ENCODE measurements around the gene TSPO. TPM values are rescaled to one million over a fixed set of nuclear protein-coding genes. Genes with fewer than 3 reads are reported as not detected.
A peak's percentile ranks its signal among the peaks of the same experiment; 100 is the strongest.

Gene TSPO
- total RNA-seq, 1 donor from 2014 or later, result 128 TPM

- DNase-seq, result no peak
- no peak for TF ChIP-seq CTCF (IDR thresholded peaks at IDR 0.05; ENCODE audit: borderline replicate concordance)
- H3K9me3 ChIP-seq (replicated peaks), result no peaks in the 10 kb centered on the region
- H3K4me3 ChIP-seq, result no peak overlapping the region
- H3K4me1 ChIP-seq, result no peaks in the 10 kb centered on the region
- no peaks in the 10 kb centered on the region for H3K27me3 ChIP-seq (ENCODE audit: low read depth)
- peaks cover 65% of the 10 kb centered on the region for H3K36me3 ChIP-seq
- no peak overlapping the region for H3K27ac ChIP-seq (replicated peaks)
- intact Hi-C loops (cut with micrococcal nuclease), result no loop called here
These were observed 22.8 kb downstream of the TSPO start for GRCh38 chr22:43173976-43174720.

GRCh38 chr22:43174941-43175531 is 23.7 kb downstream of the TSPO start:
- intact Hi-C loops (cut with micrococcal nuclease), result no loop called here
- H3K27ac ChIP-seq (replicated peaks), result no peak overlapping the region
- H3K4me3 ChIP-seq, result no peak overlapping the region
- no peaks in the 10 kb centered on the region for H3K9me3 ChIP-seq (replicated peaks)
- no peak for DNase-seq
- H3K27me3 ChIP-seq (ENCODE audit: low read depth), result no peaks in the 10 kb centered on the region
- H3K36me3 ChIP-seq, result peaks cover 69% of the 10 kb centered on the region
- no peaks in the 10 kb centered on the region for H3K4me1 ChIP-seq
- TF ChIP-seq CTCF (IDR thresholded peaks at IDR 0.05; ENCODE audit: borderline replicate concordance), result no peak

- peak; percentile 11 for DNase-seq
- Histone ChIP-seq H3K27me3 (ENCODE audit: low read depth) (no peaks in the 10 kb centered on the region), H3K4me3 (no peak overlapping the region), H3K27ac (replicated peaks) (no peak overlapping the region), H3K4me1 (no peaks in the 10 kb centered on the region), H3K9me3 (replicated peaks) (no peaks in the 10 kb centered on the region), H3K36me3 (peaks cover 59% of the 10 kb centered on the region)
- intact Hi-C loops (cut with micrococcal nuclease), result no loop called here
- TF ChIP-seq CTCF (IDR thresholded peaks at IDR 0.05; ENCODE audit: borderline replicate concordance), result no peak
These were observed 24.7 kb downstream of the TSPO start for GRCh38 chr22:43176090-43176489.

GRCh38 chr22:43177479-43177878 is 26.1 kb downstream of the TSPO start:
- no peak overlapping the region for H3K4me3 ChIP-seq
- no peak overlapping the region for H3K27ac ChIP-seq (replicated peaks)
- no peaks in the 10 kb centered on the region for H3K9me3 ChIP-seq (replicated peaks)
- H3K27me3 ChIP-seq (ENCODE audit: low read depth), result no peaks in the 10 kb centered on the region
- peaks cover 46% of the 10 kb centered on the region for H3K36me3 ChIP-seq
- intact Hi-C loops (cut with micrococcal nuclease), result no loop called here
- no peak for TF ChIP-seq CTCF (IDR thresholded peaks at IDR 0.05; ENCODE audit: borderline replicate concordance)
- no peak for DNase-seq
- H3K4me1 ChIP-seq, result no peaks in the 10 kb centered on the region

- DNase-seq, result no peak
- H3K4me1 ChIP-seq, result no peaks in the 10 kb centered on the region
- H3K4me3 ChIP-seq, result no peak overlapping the region
These were observed 28.0 kb downstream of the TSPO start for GRCh38 chr22:43179146-43179910.

More at GRCh38 chr22:43179146-43179910, 28.0 kb downstream of the TSPO start:
- TF ChIP-seq CTCF (IDR thresholded peaks at IDR 0.05; ENCODE audit: borderline replicate concordance), result no peak
- Histone ChIP-seq H3K36me3 (peaks cover 31% of the 10 kb centered on the region), H3K27ac (replicated peaks) (no peak overlapping the region), H3K9me3 (replicated peaks) (no peaks in the 10 kb centered on the region), H3K27me3 (ENCODE audit: low read depth) (no peaks in the 10 kb centered on the region)
- intact Hi-C loops (cut with micrococcal nuclease), result no loop called here
